Fibroblast of upper back skin (primary cell): ENCODE results near the gene KEL.

Experiments used
- DNase-seq: peaks from one replicate; pipeline ENCODE4 v3.0.0-alpha.2; 2013

KEL gene

GRCh38 chr7:142927085-142927745 is 34.9 kb downstream of the KEL start:
- no peak for DNase-seq

GRCh38 chr7:142925413-142925812 is 36.8 kb downstream of the KEL start:
- no peak for DNase-seq

- DNase-seq, result no peak
These were observed 38.8 kb downstream of the KEL start for GRCh38 chr7:142923391-142923790.

GRCh38 chr7:142919656-142920055 is 42.5 kb downstream of the KEL start:
- no peak for DNase-seq

- no peak for DNase-seq
These were observed 43.3 kb downstream of the KEL start for GRCh38 chr7:142918901-142919300.

- no peak for DNase-seq
These were observed 44.7 kb downstream of the KEL start for GRCh38 chr7:142917447-142917846.

GRCh38 chr7:142916508-142916907 is 45.7 kb downstream of the KEL start:
- no peak for DNase-seq

GRCh38 chr7:142915315-142915714 is 46.8 kb downstream of the KEL start:
- no peak for DNase-seq

- DNase-seq, result no peak
These were observed 48.0 kb downstream of the KEL start for GRCh38 chr7:142914121-142914520.

GRCh38 chr7:142913566-142913965 is 48.6 kb downstream of the KEL start:
- DNase-seq, result no peak

GRCh38 chr7:142913051-142913450 is 49.1 kb downstream of the KEL start:
- DNase-seq, result no peak

GRCh38 chr7:142910481-142910880 is 51.7 kb downstream of the KEL start:
- DNase-seq, result no peak

- DNase-seq, result no peak
These were observed 52.1 kb downstream of the KEL start for GRCh38 chr7:142910031-142910433.

GRCh38 chr7:142908921-142909890 is 53.0 kb downstream of the KEL start:
- DNase-seq, result no peak

- DNase-seq, result no peak
These were observed 53.9 kb downstream of the KEL start for GRCh38 chr7:142908290-142908689.

GRCh38 chr7:142906643-142907042 is 55.5 kb downstream of the KEL start:
- DNase-seq, result no peak

GRCh38 chr7:142905759-142906158 is 56.4 kb downstream of the KEL start:
- DNase-seq, result no peak

GRCh38 chr7:142904128-142904527 is 58.0 kb downstream of the KEL start:
- DNase-seq, result no peak

- no peak for DNase-seq
These were observed 60.5 kb downstream of the KEL start for GRCh38 chr7:142901426-142902259.

GRCh38 chr7:142899661-142900060 is 62.5 kb downstream of the KEL start:
- DNase-seq, result no peak

- no peak for DNase-seq
These were observed 63.6 kb downstream of the KEL start for GRCh38 chr7:142898377-142899170.

GRCh38 chr7:142897691-142898090 is 64.5 kb downstream of the KEL start:
- no peak for DNase-seq
